Articular chondrocyte of knee joint (primary cell): Measurements from ENCODE around the gene TNPO3. TPM values are rescaled to one million over a fixed set of nuclear protein-coding genes. Genes with fewer than 3 reads are reported as not detected.

Experiments used
- small RNA-seq: library from RNA; depleted of rRNA; stranded (forward); fragments of <200 nt; gene quantifications from one replicate; pipeline ENCODE3, GENCODE V24; 2012
- total RNA-seq: library from RNA; depleted of rRNA; stranded (reverse); fragments of >200 nt; gene quantifications from 2 replicates; pipeline ENCODE4 v1.2.3, GENCODE V29; 2012

Gene TNPO3
- 47.3 and 57.4 TPM in 2 replicates for total RNA-seq

GRCh38 chr7:129054438-129055293 is at the start of gene TNPO3:
TNPO3 (minus strand) TSS chr7:129055111; CDS start chr7:129054770, 341 bp downstream.

DNA sequence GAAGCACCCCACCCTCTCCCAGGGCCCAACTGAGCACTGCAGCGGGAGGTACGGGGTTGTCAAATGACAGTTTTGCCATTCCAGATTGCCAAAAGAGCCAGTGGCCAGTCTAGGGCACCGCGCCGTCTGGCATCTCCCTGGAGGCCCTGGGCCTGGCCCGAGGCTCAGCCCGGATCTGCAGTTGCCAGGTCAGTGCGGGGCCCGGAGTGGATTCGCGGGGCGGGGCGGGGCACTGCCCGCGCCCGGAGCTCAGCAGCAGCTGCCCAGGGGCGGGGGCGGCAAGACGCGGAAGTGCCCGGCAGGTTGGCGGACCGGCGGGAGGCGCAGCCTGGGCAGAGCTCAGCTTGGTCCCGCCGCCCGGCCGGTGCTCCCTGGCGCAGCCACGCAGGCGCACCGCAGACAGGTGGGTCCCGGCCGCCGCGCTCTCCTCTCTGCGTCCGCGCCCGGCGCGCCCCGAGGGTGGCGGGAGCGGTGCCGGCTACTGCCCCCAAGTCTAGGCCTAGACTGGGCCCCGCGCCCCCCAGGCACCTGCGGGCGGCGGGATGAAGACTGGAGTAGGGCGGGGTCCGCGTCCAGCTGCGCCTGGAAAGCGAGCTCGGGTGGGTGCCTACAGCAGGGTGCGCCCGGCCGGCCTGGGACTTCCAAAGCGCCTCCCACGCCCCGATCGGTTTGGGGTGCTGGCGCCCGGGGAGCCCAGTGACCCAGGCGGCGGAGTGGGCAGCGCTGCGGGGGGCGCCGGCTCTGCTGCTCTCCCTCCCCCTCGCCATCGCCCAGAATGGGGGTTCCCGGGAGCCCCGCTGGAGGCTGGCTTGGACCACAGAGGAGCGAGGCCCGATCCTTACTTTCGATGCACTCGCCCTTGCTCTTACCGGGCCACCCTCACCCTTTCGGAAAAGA is 117.0 kb downstream of the TNPO3 start, which contains the start of gene IRF5:
TSS of gene IRF5 (plus strand) at position 281 of the 897 bp plus-strand sequence. CDS start 4,155 bp downstream, outside the sequence.

DNA sequence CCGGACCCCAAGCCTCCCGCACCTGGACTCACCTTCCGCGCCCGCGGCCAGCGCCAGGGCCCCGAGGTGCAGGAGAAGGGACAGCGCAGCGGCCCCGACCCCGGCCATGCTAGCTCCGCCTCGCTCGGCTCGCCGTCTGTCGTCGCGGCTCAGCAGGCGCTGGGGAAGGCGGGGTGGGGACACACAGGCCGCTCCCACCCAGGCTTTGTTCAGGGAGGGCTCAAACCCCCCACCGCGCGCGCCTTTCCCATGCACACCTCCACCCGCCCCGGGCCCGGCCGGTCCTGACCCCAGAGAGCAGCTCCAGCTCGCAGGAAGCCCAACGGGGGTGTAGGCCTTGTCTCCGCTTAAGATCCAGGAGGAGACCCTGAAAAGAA is 144.4 kb downstream of the TNPO3 start, which contains the start of gene KCP:
TSS of gene KCP (minus strand) at position 141 of the 377 bp plus-strand sequence. CDS start at position 108, 33 bp downstream.

Small RNA genes within 50 kb of the gene (small RNA-seq; reads per million reads assigned to genes)
- gene RN7SL306P, result not detected

Other genes with a start within 250 kb of the TNPO3 start
- gene FLNC, start 224.7 kb downstream of the TNPO3 start, total RNA-seq, result 18.4 and 30.6 TPM in 2 replicates
- 55.7 and 68.1 TPM in 2 replicates for gene ATP6V1F, start 192.3 kb downstream of the TNPO3 start, total RNA-seq
- not detected in 2 replicates for gene KCP, start 144.4 kb downstream of the TNPO3 start, total RNA-seq
- gene IRF5, start 117.2 kb downstream of the TNPO3 start, total RNA-seq, result 0.22 and 0.26 TPM in 2 replicates
- 0.39 and 0.43 TPM in 2 replicates for gene TSPAN33, start 89.6 kb upstream of the TNPO3 start, total RNA-seq
- gene SMO, start 133.5 kb upstream of the TNPO3 start, total RNA-seq, result 22.2 and 22.3 TPM in 2 replicates
- 11.1 and 16.5 TPM in 2 replicates for gene AHCYL2, start 169.9 kb upstream of the TNPO3 start, total RNA-seq